H1 (cell line): ENCODE data around the gene PAPSS2. TPM values are rescaled to one million over a fixed set of nuclear protein-coding genes. Genes with fewer than 3 reads are reported as not detected.

ENCODE experiments used
- CBX8 ChIP-seq: fragments of 300-800, 300-1000 bp; sonication (generic); IDR thresholded peaks from 2 replicates; pipeline ENCODE4 v1.7.1; 2016; ENCODE audit warnings: low read depth, low read length, borderline replicate concordance
- EZH2 ChIP-seq: fragments of 200-600 bp; sonication (generic); IDR thresholded peaks from 2 replicates; pipeline ENCODE4 v1.7.1; 2012; ENCODE audit warnings: low read depth, mild to moderate bottlenecking, moderate library complexity, low read length, inconsistent platforms; ENCODE audit not compliant: severe bottlenecking
- GABPA ChIP-seq: IDR thresholded peaks from 2 replicates; pipeline ENCODE4 v1.6.1; 2011; ENCODE audit warnings: mild to moderate bottlenecking, low read length, moderate library complexity, borderline replicate concordance; ENCODE audit not compliant: insufficient read depth
- NANOG ChIP-seq: IDR thresholded peaks from 2 replicates; pipeline ENCODE4 v1.6.1; 2011; ENCODE audit warnings: low read length, low read depth, mild to moderate bottlenecking, inconsistent platforms; ENCODE audit not compliant: insufficient read depth, poor library complexity, severe bottlenecking
- polyA plus RNA-seq, 7 experiments: library from polyadenylated mRNA; depleted of rRNA in 3 of 7; stranded (reverse) in 5 of 7; unstranded in 2 of 7; fragments of >200 nt in 5 of 7; fragments of 200-250 nt in 2 of 7; gene quantifications; 1 replicate in 5 of 7; 2 replicates in 1 of 7; 4 replicates in 1 of 7; pipeline versions ENCODE4 v1.2.1 to v1.2.3, GENCODE V29; 2011 to 2013; ENCODE audit warnings: missing spikeins in 2 of 7, mixed read lengths in 2 of 7
- total RNA-seq: library from RNA; stranded (reverse); fragmentation: NEBNext Ultra II Directional; extraction: Animal tissue kit (Norgen Biotek cat#: 25700); gene quantifications from 2 replicates; pipeline ENCODE4 v1.2.1, GENCODE V29; 2021

Gene PAPSS2
- total and polyA plus RNA-seq, 2 of the 8 experiments (the other 6 are each of a cell fraction or from before 2014, with no cell fraction given) = 7.6 to 20.2 TPM

GRCh38 chr10:87776328-87776727, 116.7 kb downstream of the PAPSS2 start (continued):
- no peak for TF ChIP-seq GABPA
- TF ChIP-seq NANOG = no peak
- no peak for TF ChIP-seq CBX8
- TF ChIP-seq EZH2 = no peak
